ENCODE data around the gene POMT1. TPM values are rescaled to one million over a fixed set of nuclear protein-coding genes. Genes with fewer than 3 reads are reported as not detected.

Gene POMT1
- polyA plus RNA-seq, 1 of the 3 experiments (the other 2 are of a cell fraction): 44.5 TPM

- Histone ChIP-seq H3K4me1 (ENCODE audit: control insufficient read depth in 1 of 2, insufficient read depth in 2 of 2, low read depth in 1 of 2, low read length in 1 of 2) (peaks cover 3 to 16% of the 10 kb centered on the region in 2 experiments; a peak in 1 of 4 replicates), H2AFZ (ENCODE audit: low read depth) (no peak overlapping the region), H3K4me3 (ENCODE audit: low read depth in 2 of 2, low read length in 1 of 2) (no peak overlapping the region), H3K4me2 (no peak overlapping the region), H3K27ac (ENCODE audit: low read depth in 2 of 2, low read length in 1 of 2) (no peak overlapping the region), H3K36me3 (replicated peaks in 1 of 2; ENCODE audit: control insufficient read depth in 1 of 2, insufficient read depth in 2 of 2, low read length in 1 of 2) (peaks cover 23 to 51% of the 10 kb centered on the region in 2 experiments), H3F3A (replicated peaks; ENCODE audit: insufficient read depth) (peaks cover 38% of the 10 kb centered on the region), H3K9me3 (no peaks in the 10 kb centered on the region), H4K20me1 (ENCODE audit: insufficient read depth) (0 out of 2 replicates have a peak, but pooled peaks cover 4% of the 10 kb centered on the region), H3K9me2 (no peaks in the 10 kb centered on the region), H3K9ac (no peak overlapping the region), H3K27me3 (ENCODE audit: insufficient read depth) (no peaks in the 10 kb centered on the region), H3K79me2 (ENCODE audit: insufficient read depth) (peaks cover 23% of the 10 kb centered on the region)
- TF ChIP-seq REST (IDR thresholded peaks at IDR 0.05; ENCODE audit: low read depth, low read length): no peak
- TF ChIP-seq SIN3A (IDR thresholded peaks at IDR 0.05; ENCODE audit: borderline replicate concordance, low read depth, low read length): no peak
- no peak for TF ChIP-seq ZBTB33 (IDR thresholded peaks at IDR 0.05; ENCODE audit: borderline replicate concordance, low read depth)
- TF ChIP-seq PBX3 (IDR thresholded peaks at IDR 0.05): no peak
- TF ChIP-seq MEF2A (IDR thresholded peaks at IDR 0.05; ENCODE audit: borderline replicate concordance, low read depth): no peak
- no peak for TF ChIP-seq NRF1 (IDR thresholded peaks at IDR 0.05; ENCODE audit: low read depth, low read length)
- WGBS (ENCODE audit: low lambda C conversion rate): 92% methylated on average over 11 of the region's 12 CpGs
- CTCF ChIA-PET: interaction anchor here (1.2 to 2.0 kb wide), 2 partner anchors 12 to 22 kb away, joined by 3 to 11 read pairs; no protein-coding TSS in a partner anchor
- POLR2A ChIA-PET: no interaction called here
- DNase-seq: no peak
Observed at GRCh38 chr9:131500377-131500776, 2.3 kb upstream of the POMT1 start.

GRCh38 chr9:131500939-131501541 lies 1.7 kb upstream of the POMT1 start:
- Histone ChIP-seq H3K9me2 (no peaks in the 10 kb centered on the region), H3K36me3 (replicated peaks in 1 of 2; ENCODE audit: control insufficient read depth in 1 of 2, insufficient read depth in 2 of 2, low read length in 1 of 2) (peaks cover 21 to 47% of the 10 kb centered on the region in 2 experiments), H3K4me2 (no peak overlapping the region), H3K9ac (no peak overlapping the region), H3F3A (replicated peaks; ENCODE audit: insufficient read depth) (peaks cover 38% of the 10 kb centered on the region), H3K9me3 (no peaks in the 10 kb centered on the region), H3K4me3 (ENCODE audit: low read depth in 2 of 2, low read length in 1 of 2) (no peak overlapping the region), H3K27me3 (ENCODE audit: insufficient read depth) (no peaks in the 10 kb centered on the region), H4K20me1 (ENCODE audit: insufficient read depth) (0 out of 2 replicates have a peak, but pooled peaks cover 1% of the 10 kb centered on the region), H2AFZ (ENCODE audit: low read depth) (no peak overlapping the region), H3K27ac (ENCODE audit: low read depth in 2 of 2, low read length in 1 of 2) (no peak overlapping the region), H3K4me1 (ENCODE audit: control insufficient read depth in 1 of 2, insufficient read depth in 2 of 2, low read depth in 1 of 2, low read length in 1 of 2) (peaks cover 3 to 16% of the 10 kb centered on the region in 2 experiments; a peak in 1 of 4 replicates), H3K79me2 (ENCODE audit: insufficient read depth) (peaks cover 25% of the 10 kb centered on the region)
- TF ChIP-seq TAF1 (IDR thresholded peaks at IDR 0.05; ENCODE audit: borderline replicate concordance, low read depth, low read length) (no peak), FOXJ3 (CRISPR knock-in tag; IDR thresholded peaks at IDR 0.05) (no peak), RFX5 (IDR thresholded peaks at IDR 0.05; ENCODE audit: low read length) (no peak), RCOR1 (IDR thresholded peaks at IDR 0.05; ENCODE audit: low read length) (no peak), FOXM1 (IDR thresholded peaks at IDR 0.05; ENCODE audit: low read depth) (no peak), REST (IDR thresholded peaks at IDR 0.05; ENCODE audit: low read depth, low read length) (no peak), MXI1 (IDR thresholded peaks at IDR 0.05; ENCODE audit: low read depth, low read length) (no peak), NRF1 (IDR thresholded peaks at IDR 0.05; ENCODE audit: low read depth, low read length) (no peak), SIN3A (IDR thresholded peaks at IDR 0.05; ENCODE audit: borderline replicate concordance, low read depth, low read length) (no peak), MEF2A (IDR thresholded peaks at IDR 0.05; ENCODE audit: borderline replicate concordance, low read depth) (no peak), TCF12 (IDR thresholded peaks at IDR 0.05) (no peak), EZH2phosphoT487 (IDR thresholded peaks at IDR 0.05; ENCODE audit: borderline replicate concordance, low read depth) (no peak), GATA2 (CRISPR knock-in tag; IDR thresholded peaks at IDR 0.05) (no peak)
- ChIA-PET CTCF (interaction anchor here (2.0 kb wide), 1 partner anchor 22 kb away, joined by 11 read pairs; no protein-coding TSS in a partner anchor), POLR2A (no interaction called here)
- no peak for DNase-seq
- WGBS (ENCODE audit: low lambda C conversion rate): 77% methylated on average over 5 of the region's 5 CpGs
